Measurements from ENCODE around the gene CHST3.

The CHST3 gene

DNA sequence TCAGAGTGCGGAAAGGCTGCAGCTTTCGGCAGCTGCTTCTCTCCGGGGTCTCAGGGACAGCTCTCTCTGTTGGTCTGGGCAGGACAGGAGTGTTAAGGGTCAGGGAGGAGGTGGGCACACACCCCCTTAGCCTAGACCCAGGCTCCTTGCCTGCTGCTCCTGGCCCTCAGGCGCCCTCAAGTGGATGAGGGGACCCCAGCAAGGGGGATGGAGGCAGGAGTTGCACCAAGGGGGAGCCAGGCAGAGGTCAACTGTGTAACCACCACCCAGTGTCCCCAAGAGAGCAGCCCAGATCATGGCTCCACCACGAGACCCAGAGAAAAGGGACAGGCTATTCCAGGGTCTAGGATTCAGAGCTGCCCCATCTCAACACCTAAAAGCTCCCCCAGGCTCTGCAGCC is 97.3 kb downstream of the CHST3 start:
- no peak for DNase-seq

DNA sequence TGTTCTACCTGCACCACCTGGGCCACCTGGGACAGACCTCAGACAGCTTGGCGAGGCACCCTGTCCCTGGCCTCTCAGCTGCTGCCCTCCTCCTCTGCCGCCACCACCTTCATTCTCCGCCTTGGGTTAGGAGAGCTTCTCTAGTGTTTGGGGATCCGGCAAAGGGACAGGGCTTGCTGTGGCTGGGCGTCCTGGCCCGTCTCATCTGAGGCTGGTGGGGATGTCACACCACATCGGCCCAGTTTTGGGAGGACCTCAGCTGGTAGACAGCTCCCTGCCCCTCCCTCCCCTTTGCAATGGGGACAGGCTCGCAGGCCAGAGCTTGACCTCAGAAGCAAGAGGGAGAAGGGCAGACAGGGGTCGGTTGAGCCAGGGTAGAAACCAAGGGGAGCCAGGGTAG is 97.7 kb downstream of the CHST3 start:
- DNase-seq: no peak

DNA sequence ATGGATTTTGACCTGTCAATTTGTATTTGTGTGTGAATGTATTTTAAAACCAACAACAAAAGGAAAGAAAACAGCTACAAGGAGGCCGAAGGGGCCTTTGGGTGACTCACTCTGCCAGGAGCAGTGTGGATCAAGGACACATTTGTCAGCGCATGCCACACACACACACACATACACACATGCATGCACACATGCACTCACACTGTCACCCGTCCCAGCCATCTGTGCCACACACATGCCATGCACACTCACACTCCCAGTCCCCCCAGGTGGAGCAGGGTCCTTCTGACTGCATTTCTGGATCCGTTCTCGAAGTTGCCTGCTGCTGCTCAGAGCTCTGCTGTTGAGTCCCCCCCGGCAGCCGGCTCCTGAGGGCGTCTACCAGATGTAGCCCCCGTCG is 98.2 kb downstream of the CHST3 start:
- DNase-seq: no peak
